GM19238 (cell line): ENCODE measurements around the gene CELF5.
"Not testable (repeated sequence)": the region's sequence is repeated elsewhere in the genome, so short reads cannot be mapped to it uniquely, and the experiment has no call there.

Experiments
- DNase-seq: peaks from one replicate; pipeline ENCODE4 v3.0.0; 2011; ENCODE audit warnings: low spot score; ENCODE audit not compliant: insufficient read length

Gene CELF5

GRCh38 chr19:3291644-3292043, 67.2 kb downstream of the CELF5 start:
- no peak for DNase-seq

- no peak for DNase-seq
Measured at GRCh38 chr19:3292958-3293529, 68.6 kb downstream of the CELF5 start.

- no peak for DNase-seq
Measured at GRCh38 chr19:3293560-3293959, 69.1 kb downstream of the CELF5 start.

GRCh38 chr19:3294080-3294850, 69.8 kb downstream of the CELF5 start:
- DNase-seq: no peak

GRCh38 chr19:3295581-3295980, 71.1 kb downstream of the CELF5 start:
- DNase-seq: no peak

- no peak for DNase-seq
Measured at GRCh38 chr19:3296034-3296433, 71.6 kb downstream of the CELF5 start.

- no peak for DNase-seq
Measured at GRCh38 chr19:3296446-3296845, 72.0 kb downstream of the CELF5 start.

GRCh38 chr19:3298853-3299449, 74.5 kb downstream of the CELF5 start:
- DNase-seq: no peak

- DNase-seq: not testable (repeated sequence)
Measured at GRCh38 chr19:3300566-3300965, 76.1 kb downstream of the CELF5 start.

GRCh38 chr19:3302755-3303154, 78.3 kb downstream of the CELF5 start:
- no peak for DNase-seq

- peak; percentile 64 for DNase-seq
Measured at GRCh38 chr19:3304871-3305423, 80.5 kb downstream of the CELF5 start.

GRCh38 chr19:3309724-3310123, 85.3 kb downstream of the CELF5 start:
- no peak for DNase-seq

- DNase-seq: no peak
Measured at GRCh38 chr19:3310280-3310679, 85.8 kb downstream of the CELF5 start.

GRCh38 chr19:3310711-3311110, 86.2 kb downstream of the CELF5 start:
- no peak for DNase-seq

GRCh38 chr19:3313199-3313575, 88.7 kb downstream of the CELF5 start:
- DNase-seq: no peak

- no peak for DNase-seq
Measured at GRCh38 chr19:3314962-3315675, 90.7 kb downstream of the CELF5 start.

GRCh38 chr19:3315676-3315973, 91.2 kb downstream of the CELF5 start:
- no peak for DNase-seq

- DNase-seq: no peak
Measured at GRCh38 chr19:3316132-3316648, 91.7 kb downstream of the CELF5 start.

- DNase-seq: no peak
Measured at GRCh38 chr19:3316659-3317207, 92.3 kb downstream of the CELF5 start.

- no peak for DNase-seq
Measured at GRCh38 chr19:3319643-3320353, 95.3 kb downstream of the CELF5 start.

GRCh38 chr19:3320354-3320670, 95.9 kb downstream of the CELF5 start:
- DNase-seq: no peak
